Measurements from ENCODE around the gene FNBP1.
"Not testable (repeated sequence)": the region's sequence is repeated elsewhere in the genome, so short reads cannot be mapped to it uniquely, and the experiment has no call there.

The FNBP1 gene

GRCh38 chr9:129999141-129999510 is 43.9 kb downstream of the FNBP1 start:
- H3K4me3 ChIP-seq (ENCODE audit: low read depth, low read length), result no peak overlapping the region
- no peak for DNase-seq (ENCODE audit: low read depth)
- no peak for TF ChIP-seq CTCF (conservative IDR thresholded peaks at IDR 0.05; ENCODE audit: low read depth, low read length)

- H3K4me3 ChIP-seq (ENCODE audit: low read depth, low read length), result no peak overlapping the region
- no peak for TF ChIP-seq CTCF (conservative IDR thresholded peaks at IDR 0.05; ENCODE audit: low read depth, low read length)
- DNase-seq (ENCODE audit: low read depth), result no peak
Observed at GRCh38 chr9:129998491-129999140, 44.4 kb downstream of the FNBP1 start.

- not testable (repeated sequence) for DNase-seq (ENCODE audit: low read depth)
Observed at GRCh38 chr9:129997706-129998105, 45.3 kb downstream of the FNBP1 start.

GRCh38 chr9:129996161-129996830 is 46.7 kb downstream of the FNBP1 start:
- no peak overlapping the region for H3K4me3 ChIP-seq (ENCODE audit: low read depth, low read length)
- no peak for DNase-seq (ENCODE audit: low read depth)

More at GRCh38 chr9:129997706-129998105, 45.3 kb downstream of the FNBP1 start:
- not testable (repeated sequence) for H3K4me3 ChIP-seq (ENCODE audit: low read depth, low read length)

GRCh38 chr9:129995409-129996160 is 47.4 kb downstream of the FNBP1 start:
- no peak overlapping the region for H3K4me3 ChIP-seq (ENCODE audit: low read depth, low read length)
- no peak for DNase-seq (ENCODE audit: low read depth)
- TF ChIP-seq CTCF (conservative IDR thresholded peaks at IDR 0.05; ENCODE audit: low read depth, low read length), result no peak

More at GRCh38 chr9:129996161-129996830, 46.7 kb downstream of the FNBP1 start:
- TF ChIP-seq CTCF (conservative IDR thresholded peaks at IDR 0.05; ENCODE audit: low read depth, low read length), result no peak

- peak; percentile 44 for DNase-seq (ENCODE audit: low read depth)
- no peak overlapping the region for H3K4me3 ChIP-seq (ENCODE audit: low read depth, low read length)
- TF ChIP-seq CTCF (conservative IDR thresholded peaks at IDR 0.05; ENCODE audit: low read depth, low read length), result no peak
Observed at GRCh38 chr9:129994882-129995281, 48.1 kb downstream of the FNBP1 start.

GRCh38 chr9:129991139-129991538 is 51.9 kb downstream of the FNBP1 start:
- H3K4me3 ChIP-seq (ENCODE audit: low read depth, low read length); DNase-seq (ENCODE audit: low read depth): not testable (repeated sequence)

All from choroid plexus epithelial cell (primary cell).